Endothelial cell (in vitro differentiated cells): Measurements from ENCODE around the gene GDPD5. TPM values are rescaled to one million over a fixed set of nuclear protein-coding genes. Genes with fewer than 3 reads are reported as not detected.

Experiments
- DNase-seq: peaks from one replicate; pipeline ENCODE4 v3.0.0; 2021; ENCODE audit warnings: low spot score
- H3K27ac Mint-ChIP-seq: one replicate; pipeline ENCODE4 v1.8.0; 2021; ENCODE audit warnings: mixed read lengths, inconsistent platforms; ENCODE audit not compliant: unreplicated experiment
- H3K27me3 Mint-ChIP-seq: one replicate; pipeline ENCODE4 v1.8.0; 2021; ENCODE audit warnings: mild to moderate bottlenecking, moderate library complexity, mixed read lengths, inconsistent platforms; ENCODE audit not compliant: unreplicated experiment
- H3K36me3 Mint-ChIP-seq: one replicate; pipeline ENCODE4 v1.8.0; 2021; ENCODE audit warnings: mild to moderate bottlenecking, low read depth, mixed read lengths, inconsistent platforms; ENCODE audit not compliant: unreplicated experiment
- H3K4me1 Mint-ChIP-seq: one replicate; pipeline ENCODE4 v1.8.0; 2021; ENCODE audit warnings: mild to moderate bottlenecking, mixed read lengths, inconsistent platforms; ENCODE audit not compliant: unreplicated experiment
- H3K4me3 Mint-ChIP-seq: one replicate; pipeline ENCODE4 v1.8.0; 2021; ENCODE audit warnings: mild to moderate bottlenecking, mixed read lengths, inconsistent platforms; ENCODE audit not compliant: unreplicated experiment
- H3K9me3 Mint-ChIP-seq: one replicate; pipeline ENCODE4 v1.8.0; 2021; ENCODE audit warnings: mixed read lengths, inconsistent platforms; ENCODE audit not compliant: unreplicated experiment
- CTCF ChIP-seq: fragments of 200-600 bp; sonication (generic); IDR thresholded peaks from one replicate; pipeline ENCODE4 v1.5.0; 2021; ENCODE audit warnings: antibody characterized with exemption; ENCODE audit not compliant: unreplicated experiment
- total RNA-seq: library from RNA; stranded (reverse); fragmentation: NEBNext Ultra II Directional; extraction: Animal tissue kit (Norgen Biotek cat#: 25700); gene quantifications from one replicate; pipeline ENCODE4 v1.2.1, GENCODE V29; 2021; ENCODE audit not compliant: unreplicated experiment

Gene GDPD5
- total RNA-seq, 1 donor from 2014 or later, result 674 TPM

GRCh38 chr11:75496305-75496752 lies 29.4 kb downstream of the GDPD5 start:
- H3K27me3 Mint-ChIP-seq, result peaks cover 9% of the 10 kb centered on the region
- DNase-seq, result peak; percentile 33
- H3K9me3 Mint-ChIP-seq, result no peaks in the 10 kb centered on the region
- peak overlapping the region; percentile 52 for H3K27ac Mint-ChIP-seq
- no peak for TF ChIP-seq CTCF
- H3K36me3 Mint-ChIP-seq, result peaks cover 24% of the 10 kb centered on the region
- H3K4me1 Mint-ChIP-seq, result peaks cover 72% of the 10 kb centered on the region
- H3K4me3 Mint-ChIP-seq, result no peak overlapping the region

- Mint-ChIP-seq H3K27me3 (peaks cover 10% of the 10 kb centered on the region), H3K4me3 (no peak overlapping the region), H3K4me1 (peaks cover 73% of the 10 kb centered on the region), H3K27ac (peak overlapping the region; percentile 52), H3K36me3 (peaks cover 20% of the 10 kb centered on the region), H3K9me3 (no peaks in the 10 kb centered on the region)
- DNase-seq, result no peak
- TF ChIP-seq CTCF, result no peak
Measured at GRCh38 chr11:75495749-75496304, 29.9 kb downstream of the GDPD5 start.

GRCh38 chr11:75493626-75494025 lies 32.1 kb downstream of the GDPD5 start:
- Mint-ChIP-seq H3K4me1 (peaks cover 64% of the 10 kb centered on the region), H3K9me3 (no peaks in the 10 kb centered on the region), H3K36me3 (peaks cover 15% of the 10 kb centered on the region), H3K27ac (no peak overlapping the region), H3K4me3 (peak overlapping the region; percentile 58), H3K27me3 (peaks cover 8% of the 10 kb centered on the region)
- DNase-seq, result no peak
- no peak for TF ChIP-seq CTCF

- peaks cover 18% of the 10 kb centered on the region for H3K36me3 Mint-ChIP-seq
- DNase-seq, result peak; percentile 28
- TF ChIP-seq CTCF, result no peak
- peaks cover 4% of the 10 kb centered on the region for H3K27me3 Mint-ChIP-seq
- H3K4me1 Mint-ChIP-seq, result peaks cover 67% of the 10 kb centered on the region
- H3K27ac Mint-ChIP-seq, result peak overlapping the region; percentile 42
- no peak overlapping the region for H3K4me3 Mint-ChIP-seq
- no peaks in the 10 kb centered on the region for H3K9me3 Mint-ChIP-seq
Measured at GRCh38 chr11:75492181-75492820, 33.4 kb downstream of the GDPD5 start.

- Mint-ChIP-seq H3K4me3 (no peak overlapping the region), H3K36me3 (peaks cover 22% of the 10 kb centered on the region), H3K9me3 (no peaks in the 10 kb centered on the region), H3K27ac (peak overlapping the region; percentile 24), H3K4me1 (peaks cover 62% of the 10 kb centered on the region), H3K27me3 (peaks cover 7% of the 10 kb centered on the region)
- no peak for TF ChIP-seq CTCF
- DNase-seq, result no peak
Measured at GRCh38 chr11:75491465-75491864, 34.3 kb downstream of the GDPD5 start.
